HepG2 (cell line): ENCODE measurements around the gene VSIR. TPM values are rescaled to one million over a fixed set of nuclear protein-coding genes. Genes with fewer than 3 reads are reported as not detected.
A peak's percentile ranks its signal among the peaks of the same experiment; 100 is the strongest.

Source experiments
- ATAC-seq: fragments of 200-7000 bp; cut with Tn5 transposase; 3 replicates; pipeline ENCODE4 v1.9.1; 2020; ENCODE audit warnings: mild to moderate bottlenecking, moderate library complexity
- BruUV-seq: library from RNA; stranded (reverse); fragments of 400-500 nt; replicated peaks from 2 replicates; lab custom pipeline; 2021; lab: Mats Ljungman, UMichigan
- CTCF ChIA-PET: fragments of 300-600 bp; formaldehyde crosslinking; extraction: SDS; loops from one replicate; lab custom pipeline; 2021; ENCODE audit warnings: low total read pairs, inconsistent platforms, low intra/inter-chr PET ratio; lab: Yijun Ruan, JAX
- POLR2A ChIA-PET: fragments of 350-600 bp; sonication (Branson Sonifier 250); formaldehyde crosslinking; loops from one replicate; lab custom pipeline; 2020; ENCODE audit warnings: antibody characterized with exemption, inconsistent platforms; lab: Yijun Ruan, JAX
- DNase-seq: peaks from one replicate; pipeline ENCODE4 v3.0.0-alpha.2; 2015; ENCODE audit warnings: low spot score
- FAIRE-seq: peaks from 3 replicates; lab custom pipeline; 2011; peaks lifted over from hg19 to GRCh38; lab: Jason Lieb, UNC
- H2AFZ ChIP-seq: one replicate; pipeline ENCODE4 v1.6.1; 2011; ENCODE audit warnings: low read length, inconsistent platforms
- H3K27ac ChIP-seq: fragments of 300-600 bp; 3 replicates; pipeline ENCODE4 v1.8.0; 2011; ENCODE audit warnings: mixed run types, mild to moderate bottlenecking, mixed read lengths, low read length, inconsistent platforms; ENCODE audit not compliant: insufficient read depth; ENCODE audit errors: extremely low read length
- H3K27me3 ChIP-seq, 2 experiments: fragments of 200-600 bp in 1 of 2; 2 replicates in 1 of 2; 3 replicates in 1 of 2; pipeline versions ENCODE4 v1.6.0 to v1.8.0; 2011; ENCODE audit warnings: low read length in 2 of 2, mild to moderate bottlenecking in 2 of 2, moderate library complexity in 2 of 2, inconsistent platforms in 1 of 2; ENCODE audit not compliant: insufficient read depth in 2 of 2, control insufficient read depth in 1 of 2
- H3K36me3 ChIP-seq, 2 experiments: fragments of 200-600 bp in 1 of 2; replicated peaks in 1 of 2; 2 replicates in 1 of 2; 3 replicates in 1 of 2; pipeline versions ENCODE4 v1.5.1 to v1.8.0; 2011; ENCODE audit warnings: low read length in 2 of 2, inconsistent platforms in 1 of 2; ENCODE audit not compliant: insufficient read depth in 2 of 2, control insufficient read depth in 1 of 2
- H3K4me1 ChIP-seq: 2 replicates; pipeline ENCODE4 v1.5.1; 2012; ENCODE audit warnings: low read length, inconsistent platforms; ENCODE audit not compliant: insufficient read depth
- H3K4me2 ChIP-seq: 2 replicates; pipeline ENCODE4 v1.6.0; 2011; ENCODE audit warnings: low read depth, low read length, inconsistent platforms
- H3K4me3 ChIP-seq, 3 experiments: fragments of 200-600 bp in 1 of 3; sonication (generic), shearing (Covaris generic) in 1 of 3; replicated peaks in 1 of 3; 2 replicates each; pipeline ENCODE4 v1.5.1; 2011 to 2016; ENCODE audit warnings: low read length in 3 of 3, inconsistent platforms in 2 of 3, low read depth in 2 of 3, mild to moderate bottlenecking in 2 of 3, control low read depth in 1 of 3, mixed read lengths in 1 of 3; ENCODE audit not compliant: insufficient read depth in 1 of 3
- H3K79me2 ChIP-seq: one replicate; pipeline ENCODE4 v1.6.1; 2011; ENCODE audit warnings: low read length, inconsistent platforms; ENCODE audit not compliant: insufficient read depth
- H3K9ac ChIP-seq: 2 replicates; pipeline ENCODE4 v1.6.0; 2011; ENCODE audit warnings: mild to moderate bottlenecking, low read depth, low read length, inconsistent platforms; ENCODE audit not compliant: insufficient read depth
- H3K9me3 ChIP-seq: 2 replicates; pipeline ENCODE4 v1.5.1; 2012; ENCODE audit warnings: mild to moderate bottlenecking, low read length
- H4K20me1 ChIP-seq: 2 replicates; pipeline ENCODE4 v1.6.0; 2011; ENCODE audit warnings: inconsistent platforms, mild to moderate bottlenecking, low read length, moderate library complexity; ENCODE audit not compliant: insufficient read depth
- AKAP8 ChIP-seq: sonication (generic); formaldehyde crosslinking; IDR thresholded peaks from 2 replicates; pipeline ENCODE4 v1.5.1; 2020; ENCODE audit warnings: mild to moderate bottlenecking, missing genetic modification reagents
- MATR3 ChIP-seq: sonication (generic); formaldehyde crosslinking; IDR thresholded peaks from 2 replicates; pipeline ENCODE4 v1.4.0; 2020; ENCODE audit warnings: missing genetic modification reagents
- MXI1 ChIP-seq: IDR thresholded peaks from 3 replicates; pipeline ENCODE4 v1.6.1; 2012; ENCODE audit warnings: low read depth, low read length, inconsistent platforms, borderline replicate concordance
- RFXANK ChIP-seq: IDR thresholded peaks from 2 replicates; pipeline ENCODE4 v1.6.1; 2016
- SP5 ChIP-seq: IDR thresholded peaks from 2 replicates; pipeline ENCODE4 v1.6.1; 2016; ENCODE audit warnings: low read depth, borderline replicate concordance
- ZNF225 ChIP-seq: sonication (generic); formaldehyde crosslinking; IDR thresholded peaks from 2 replicates; pipeline ENCODE4 v1.4.0; 2020; ENCODE audit warnings: mild to moderate bottlenecking, missing genetic modification reagents
- ZNF552 ChIP-seq: sonication (generic); formaldehyde crosslinking; IDR thresholded peaks from 2 replicates; pipeline ENCODE4 v1.9.0; 2022; ENCODE audit warnings: missing genetic modification reagents, mild to moderate bottlenecking, borderline replicate concordance
- ZNF558 ChIP-seq: sonication (generic); formaldehyde crosslinking; IDR thresholded peaks from 2 replicates; pipeline ENCODE4 v1.9.0; 2022; ENCODE audit warnings: mild to moderate bottlenecking, missing genetic modification reagents, borderline replicate concordance
- ZNF639 ChIP-seq: conservative IDR thresholded peaks from 2 replicates; pipeline ENCODE4 v1.6.1; 2018; ENCODE audit warnings: missing genetic modification reagents
- ZNF691 ChIP-seq: sonication (generic); formaldehyde crosslinking; IDR thresholded peaks from 2 replicates; pipeline ENCODE4 v1.4.0; 2020; ENCODE audit warnings: missing genetic modification reagents, low read depth, mild to moderate bottlenecking, borderline replicate concordance
- ZNF768 ChIP-seq: sonication (generic); formaldehyde crosslinking; IDR thresholded peaks from 2 replicates; pipeline ENCODE4 v1.4.0; 2020; ENCODE audit warnings: missing genetic modification reagents
- WGBS: methylation state at CpG from one replicate; pipeline ENCODE4 v1.1.6; 2017; ENCODE audit warnings: low lambda C conversion rate; 5-methylcytosine and 5-hydroxymethylcytosine counted together
- in situ Hi-C: cut with HindIII; loops from 2 replicates; pipeline ENCODE4 v1.10.0; 2017; ENCODE audit warnings: low pct_unique_long_range_greater_than_20kb; ENCODE audit not compliant: extremely low pct_ligation_motif_present
- intact Hi-C: fragments of 100-400 bp; cut with micrococcal nuclease; formaldehyde crosslinking; loops from one replicate; pipeline ENCODE4 v1.10.0; 2022; ENCODE audit not compliant: unreplicated experiment
- polyA plus RNA-seq, 8 experiments: library from polyadenylated mRNA; depleted of rRNA in 3 of 8; stranded (reverse) in 7 of 8; unstranded in 1 of 8; fragments of >200 nt; fragmentation: Illumina TruSeq in 4 of 8; extraction: Trizol in 4 of 8; gene quantifications; 2 replicates each; pipeline versions ENCODE4 v1.2.1 to v1.2.3, GENCODE V29; 2011 to 2016; ENCODE audit warnings: low read depth in 4 of 8, missing spikeins in 1 of 8, mixed read lengths in 1 of 8; ENCODE audit not compliant: insufficient read depth in 1 of 8
- total RNA-seq, 5 experiments: library from RNA; depleted of rRNA; stranded (reverse); fragments of >200 nt; fragmentation: Illumina TruSeq; extraction: Trizol; gene quantifications; 2 replicates each; pipeline ENCODE4 v1.2.3, GENCODE V29; 2016; ENCODE audit warnings: low read depth in 1 of 5

Gene VSIR
- total and polyA plus RNA-seq, 2 of the 13 experiments (the other 11 are each of a cell fraction or from before 2014, with no cell fraction given): 0.44 to 3.2 TPM

GRCh38 chr10:71698737-71699136 is 74.6 kb downstream of the VSIR start:
- no TSS peak for BruUV-seq
- DNase-seq (no peak), FAIRE-seq (no peak), ATAC-seq (no peak)
- Histone ChIP-seq H2AFZ (no peak overlapping the region), H3K36me3 (no peaks in the 10 kb centered on the region), H3K27me3 (peaks cover 1 to 32% of the 10 kb centered on the region in 2 experiments; a peak in 3 of 5 replicates), H3K4me1 (peaks cover 17% of the 10 kb centered on the region), H3K27ac (no peak overlapping the region), H3K4me2 (no peak overlapping the region), H4K20me1 (no peaks in the 10 kb centered on the region), H3K4me3 (no peak overlapping the region), H3K9me3 (no peaks in the 10 kb centered on the region), H3K79me2 (no peaks in the 10 kb centered on the region)
- POLR2A ChIA-PET: no interaction called here
- 36% methylated on average over 4 of the region's 5 CpGs for WGBS
- in situ Hi-C loops: no loop called here
- CTCF ChIA-PET: no interaction called here
- TF ChIP-seq ZNF768: peak; percentile 68; the same call in 1 of the 2 replicates
- no peak for TF ChIP-seq RFXANK (CRISPR knock-in tag)
- TF ChIP-seq, all 625 proteins: peak for 1
- H3K9ac ChIP-seq: no peak overlapping the region
- intact Hi-C loops: no loop called here

- intact Hi-C loops (no loop called here), in situ Hi-C loops (no loop called here)
- no peak overlapping the region for H3K9ac ChIP-seq
- no peak overlapping the region for H3K27ac ChIP-seq
- H3K4me3 ChIP-seq: no peak overlapping the region
- peaks cover 1 to 31% of the 10 kb centered on the region in 2 experiments; a peak in 4 of 5 replicates for H3K27me3 ChIP-seq
- no peak overlapping the region for H3K4me2 ChIP-seq
- H3K79me2 ChIP-seq: no peaks in the 10 kb centered on the region
- H3K4me1 ChIP-seq: peaks cover 17% of the 10 kb centered on the region
- no peak for TF ChIP-seq ZNF639
- no peak for TF ChIP-seq MXI1
- TF ChIP-seq ZNF558: no peak
- TF ChIP-seq AKAP8 (CRISPR knock-in tag): no peak
- TF ChIP-seq ZNF225 (CRISPR knock-in tag): no peak
- TF ChIP-seq ZNF691 (CRISPR knock-in tag): no peak
- TF ChIP-seq SP5: no peak
- TF ChIP-seq MATR3 (CRISPR knock-in tag): no peak
- TF ChIP-seq ZNF552: no peak
- POLR2A ChIA-PET: no interaction called here
- DNase-seq (no peak), ATAC-seq (no peak), FAIRE-seq (no peak)
- CTCF ChIA-PET: no interaction called here
- no peak overlapping the region for H2AFZ ChIP-seq
- H3K9me3 ChIP-seq: no peaks in the 10 kb centered on the region
- WGBS: 2% methylated on average over 7 of the region's 7 CpGs
- BruUV-seq: no TSS peak
- no peaks in the 10 kb centered on the region for H4K20me1 ChIP-seq
- no peaks in the 10 kb centered on the region for H3K36me3 ChIP-seq
Measured at GRCh38 chr10:71697938-71698709, 75.2 kb downstream of the VSIR start.
